Lung (tissue), 12 donors: Measurements from ENCODE around the gene CNTRL. TPM values are rescaled to one million over a fixed set of nuclear protein-coding genes. Genes with fewer than 3 reads are reported as not detected.

Experiments used
- ATAC-seq: fragments of 200-7000 bp; cut with Tn5 transposase; one replicate; pipeline ENCODE4 v1.9.1; 2020; ENCODE audit warnings: moderate number of reproducible peaks; ENCODE audit not compliant: insufficient read depth, low FRiP score
- DNase-seq, 3 donors: peaks; one replicate each; pipeline ENCODE4 v3.0.0-alpha.2; 2013 to 2017
- H3K27ac ChIP-seq, 2 donors: one replicate each; pipeline ENCODE4 v1.5.1; 2013; ENCODE audit warnings: mild to moderate bottlenecking in 2 of 2, moderate library complexity in 2 of 2, control low read depth in 1 of 2, inconsistent platforms in 1 of 2, low read depth in 1 of 2, low read length in 1 of 2
- H3K27me3 ChIP-seq, 3 donors: one replicate each; pipeline ENCODE4 v1.5.1; 2013; ENCODE audit warnings: low read length in 2 of 3; ENCODE audit not compliant: control insufficient read depth in 3 of 3, insufficient read depth in 3 of 3
- H3K36me3 ChIP-seq, 4 donors: one replicate each; pipeline ENCODE4 v1.5.1; 2013; ENCODE audit warnings: low read length in 4 of 4, mild to moderate bottlenecking in 1 of 4, moderate library complexity in 1 of 4; ENCODE audit not compliant: control insufficient read depth in 4 of 4, insufficient read depth in 4 of 4
- H3K4me1 ChIP-seq, 5 donors: one replicate each; pipeline ENCODE4 v1.5.1; 2013; ENCODE audit warnings: low read length in 5 of 5, mild to moderate bottlenecking in 2 of 5, moderate library complexity in 1 of 5; ENCODE audit not compliant: control insufficient read depth in 5 of 5, insufficient read depth in 5 of 5
- H3K4me3 ChIP-seq: one replicate; pipeline ENCODE4 v1.5.1; 2013; ENCODE audit warnings: mild to moderate bottlenecking, control low read depth, moderate library complexity
- H3K9ac ChIP-seq, 2 donors: one replicate each; pipeline ENCODE4 v1.5.1; 2013; ENCODE audit warnings: low read length in 2 of 2, control low read depth in 1 of 2; ENCODE audit not compliant: insufficient read depth in 1 of 2
- H3K9me3 ChIP-seq, 4 donors: one replicate each; pipeline ENCODE4 v1.5.1; 2013; ENCODE audit warnings: low read length in 3 of 4, mild to moderate bottlenecking in 1 of 4, moderate library complexity in 1 of 4; ENCODE audit not compliant: control insufficient read depth in 4 of 4, insufficient read depth in 3 of 4
- CTCF ChIP-seq: IDR thresholded peaks from 2 replicates; pipeline ENCODE4 v1.5.1; 2012; ENCODE audit warnings: mild to moderate bottlenecking; ENCODE audit errors: control extremely low read depth, extremely low read depth
- WGBS, 2 donors: extraction: QIAGEN DNeasy Blood & Tissue Kit; methylation state at CpG; one replicate each; pipeline ENCODE4 v1.1.7; 2013; 5-methylcytosine and 5-hydroxymethylcytosine counted together
- polyA plus RNA-seq, 2 donors: library from polyadenylated mRNA; stranded (reverse); fragments of 200-250 nt; gene quantifications; one replicate each; pipeline ENCODE4 v1.2.1, GENCODE V29; 2013
- total RNA-seq, 2 donors: library from RNA; depleted of rRNA in 1 of 2; stranded (reverse); fragments of >200 nt in 1 of 2; gene quantifications; one replicate each; pipeline ENCODE4 v1.2.1, GENCODE V29; 2014 to 2021
- donor health status: control.
- donor health status: control.
- donor health status: Bipolar disorder and iron deficiency.
- donor health status: healthy.
- donor health status: DM: yes; HTN: yes; CAD: no.

Gene CNTRL
- total and polyA plus RNA-seq, 4 donors, result 9.5 to 42.9 (median 18.3) TPM

- Histone ChIP-seq H3K9me3 (no peaks in the 10 kb centered on the region), H3K4me1 (peaks cover 3 to 47% (median 13%) of the 10 kb centered on the region in 5 donors), H3K27ac (peak overlapping the region; percentile 85 to 93), H3K27me3 (no peaks in the 10 kb centered on the region), H3K36me3 (no peaks in the 10 kb centered on the region), H3K4me3 (peak overlapping the region; percentile 90), H3K9ac (peak overlapping the region; percentile 41 to 82)
- DNase-seq (peak in 2 of 3 donors; percentile 35), ATAC-seq (peak; percentile 45)
- WGBS, 2 donors, result 0% methylated on average over 63 to 81 of the region's 81 CpGs
- TF ChIP-seq CTCF, result no peak
Measured at GRCh38 chr9:121201045-121201737, 126.4 kb downstream of the CNTRL start.

- WGBS, 2 donors, result 2% methylated on average over 48 to 55 of the region's 55 CpGs
Measured at GRCh38 chr9:121201738-121202533, 127.2 kb downstream of the CNTRL start, which contains the start of gene RAB14. RAB14 (minus strand) TSS chr9:121201869; CDS start chr9:121193412, 8,457 bp downstream.

GRCh38 chr9:121204121-121204520 is 129.4 kb downstream of the CNTRL start:
- no peak for ATAC-seq
- Histone ChIP-seq H3K9me3 (no peaks in the 10 kb centered on the region), H3K4me1 (peaks cover 3 to 20% (median 7%) of the 10 kb centered on the region in 5 donors), H3K27me3 (no peaks in the 10 kb centered on the region), H3K9ac (no peak overlapping the region), H3K27ac (no peak overlapping the region), H3K4me3 (no peak overlapping the region), H3K36me3 (no peaks in the 10 kb centered on the region)
- WGBS, 2 donors, result 43 to 64% methylated on average over 2 of the region's 2 CpGs
- DNase-seq, result no peak
- TF ChIP-seq CTCF, result no peak

More at GRCh38 chr9:121201738-121202533, 127.2 kb downstream of the CNTRL start, which contains the start of gene RAB14:
- TF ChIP-seq CTCF, result peak; percentile 18
- peak; percentile 94 for ATAC-seq
- DNase-seq, result peak; percentile 99
- Histone ChIP-seq H3K4me1 (peaks cover 3 to 41% (median 12%) of the 10 kb centered on the region in 5 donors), H3K27me3 (no peaks in the 10 kb centered on the region), H3K9ac (peak within 1 kb of the TSS; percentile 63 to 82), H3K9me3 (no peaks in the 10 kb centered on the region), H3K36me3 (no peaks in the 10 kb centered on the region), H3K27ac (peak within 1 kb of the TSS; percentile 85 to 93), H3K4me3 (peak within 1 kb of the TSS; percentile 90)
